RWPE2 (cell line): Measurements from ENCODE around the gene ACIN1.

Source experiments
- ATAC-seq: fragments of 200-7000 bp; cut with Tn5 transposase; 3 replicates; pipeline ENCODE4 v1.9.1; 2021; ENCODE audit warnings: low read depth
- DNase-seq: peaks from one replicate; pipeline ENCODE4 v3.0.0-alpha.2; 2020; ENCODE audit warnings: low spot score
- H3K27ac ChIP-seq: fragments of 450-650 bp; 2 replicates; pipeline ENCODE4 v1.5.1; 2017; ENCODE audit warnings: mild to moderate bottlenecking; ENCODE audit not compliant: poor library complexity, severe bottlenecking
- H3K27me3 ChIP-seq: fragments of 250-450 bp; sonication (Bioruptor Pico); 2 replicates; pipeline ENCODE4 v1.5.1; 2021; ENCODE audit warnings: mild to moderate bottlenecking, moderate library complexity; ENCODE audit not compliant: insufficient read depth, poor library complexity, severe bottlenecking
- H3K36me3 ChIP-seq: fragments of 250-450 bp; sonication (Bioruptor Pico); 2 replicates; pipeline ENCODE4 v1.5.1; 2020; ENCODE audit warnings: low read depth, mild to moderate bottlenecking, moderate library complexity
- H3K4me1 ChIP-seq: fragments of 250-450 bp; sonication (Bioruptor Pico); 2 replicates; pipeline ENCODE4 v1.5.1; 2021; ENCODE audit warnings: mild to moderate bottlenecking, moderate library complexity; ENCODE audit not compliant: insufficient read depth, poor library complexity, severe bottlenecking
- H3K4me3 ChIP-seq: fragments of 250-450 bp; sonication (Bioruptor Pico); 2 replicates; pipeline ENCODE4 v1.5.1; 2021; ENCODE audit warnings: mild to moderate bottlenecking, moderate library complexity; ENCODE audit not compliant: severe bottlenecking
- H3K9me3 ChIP-seq: fragments of 250-450 bp; sonication (Bioruptor Pico); 2 replicates; pipeline ENCODE4 v1.5.1; 2021; ENCODE audit warnings: mild to moderate bottlenecking, moderate library complexity; ENCODE audit not compliant: severe bottlenecking
- TF ChIP-seq, protein P1 (sequence below): fragments of 450-650 bp; IDR thresholded peaks from one replicate; pipeline ENCODE4 v1.5.1; 2017; ENCODE audit warnings: mild to moderate bottlenecking, moderate library complexity; ENCODE audit not compliant: poor library complexity, severe bottlenecking

The ACIN1 gene

DNA sequence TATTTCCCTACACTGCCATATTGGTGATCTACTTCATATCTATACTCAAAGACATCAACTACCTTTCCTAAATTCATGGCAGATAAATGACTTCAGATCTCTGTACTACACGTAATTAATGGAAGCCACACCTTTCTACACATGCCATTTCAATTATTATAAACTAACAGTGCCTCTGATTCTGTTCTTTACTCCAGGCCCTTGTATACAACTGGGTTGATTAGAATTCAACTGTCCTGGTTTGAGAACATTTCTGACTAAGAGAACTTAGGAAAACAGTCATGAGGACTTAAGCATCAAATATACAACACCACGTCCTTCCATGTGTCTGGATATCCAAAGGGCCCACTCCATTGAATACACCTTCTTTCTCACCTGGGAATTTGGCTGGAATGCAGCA, 1.8 kb downstream of the ACIN1 start:
- TF ChIP-seq, protein P1, sequence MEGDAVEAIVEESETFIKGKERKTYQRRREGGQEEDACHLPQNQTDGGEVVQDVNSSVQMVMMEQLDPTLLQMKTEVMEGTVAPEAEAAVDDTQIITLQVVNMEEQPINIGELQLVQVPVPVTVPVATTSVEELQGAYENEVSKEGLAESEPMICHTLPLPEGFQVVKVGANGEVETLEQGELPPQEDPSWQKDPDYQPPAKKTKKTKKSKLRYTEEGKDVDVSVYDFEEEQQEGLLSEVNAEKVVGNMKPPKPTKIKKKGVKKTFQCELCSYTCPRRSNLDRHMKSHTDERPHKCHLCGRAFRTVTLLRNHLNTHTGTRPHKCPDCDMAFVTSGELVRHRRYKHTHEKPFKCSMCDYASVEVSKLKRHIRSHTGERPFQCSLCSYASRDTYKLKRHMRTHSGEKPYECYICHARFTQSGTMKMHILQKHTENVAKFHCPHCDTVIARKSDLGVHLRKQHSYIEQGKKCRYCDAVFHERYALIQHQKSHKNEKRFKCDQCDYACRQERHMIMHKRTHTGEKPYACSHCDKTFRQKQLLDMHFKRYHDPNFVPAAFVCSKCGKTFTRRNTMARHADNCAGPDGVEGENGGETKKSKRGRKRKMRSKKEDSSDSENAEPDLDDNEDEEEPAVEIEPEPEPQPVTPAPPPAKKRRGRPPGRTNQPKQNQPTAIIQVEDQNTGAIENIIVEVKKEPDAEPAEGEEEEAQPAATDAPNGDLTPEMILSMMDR: no peak
- DNase-seq (no peak), ATAC-seq (no peak)
- H3K36me3 ChIP-seq: peaks cover 69% of the 10 kb centered on the region
- no peak overlapping the region for H3K27ac ChIP-seq
- no peaks in the 10 kb centered on the region for H3K9me3 ChIP-seq
- no peaks in the 10 kb centered on the region for H3K27me3 ChIP-seq
- H3K4me3 ChIP-seq: no peak overlapping the region
- H3K4me1 ChIP-seq: peaks cover 13% of the 10 kb centered on the region

DNA sequence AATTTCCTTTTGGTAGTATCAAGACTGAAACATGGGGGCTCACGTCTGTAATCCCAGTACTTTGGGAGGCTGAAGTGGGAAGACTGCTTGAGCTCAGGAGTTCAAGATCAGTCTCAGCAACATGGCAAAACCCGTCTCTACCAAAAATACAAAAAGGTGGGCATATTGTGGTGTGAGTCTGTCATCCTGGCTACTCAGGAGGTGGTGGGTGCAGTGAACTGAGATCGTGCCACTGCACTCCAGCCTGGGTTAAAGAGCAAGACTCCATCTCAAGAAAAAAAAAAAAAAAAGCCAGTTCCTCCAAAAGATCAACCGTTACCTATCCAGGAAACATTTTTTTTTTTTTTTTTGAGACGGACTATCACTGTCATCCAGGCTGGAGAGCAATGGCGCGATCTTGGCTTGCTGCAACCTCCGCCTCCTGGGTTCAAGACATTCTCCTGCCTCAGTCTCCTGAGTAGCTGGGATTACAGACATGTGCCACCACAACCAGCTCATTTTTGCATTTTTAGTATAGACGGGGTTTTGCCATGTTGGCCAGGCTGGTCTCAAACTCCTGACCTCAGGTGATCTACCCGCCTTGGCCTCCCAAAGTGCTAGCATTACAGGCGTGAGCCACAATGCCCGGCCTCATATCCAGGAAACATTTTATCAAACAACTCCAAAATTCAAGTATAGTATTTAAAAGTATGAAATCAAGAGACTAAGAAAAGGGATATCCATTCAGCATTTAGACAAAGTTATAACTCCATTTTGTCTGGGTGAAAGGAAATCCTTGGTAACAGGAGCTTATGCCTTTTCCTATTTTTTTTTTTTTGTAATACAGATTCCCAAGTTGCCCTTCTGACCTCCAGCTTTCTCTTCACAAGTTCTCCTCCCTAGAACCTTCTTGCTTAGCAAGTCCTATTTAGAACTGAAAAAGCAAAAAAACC, 3.4 kb downstream of the ACIN1 start:
- no peak for ATAC-seq
- peaks cover 71% of the 10 kb centered on the region for H3K36me3 ChIP-seq
- H3K27me3 ChIP-seq: no peaks in the 10 kb centered on the region
- no peaks in the 10 kb centered on the region for H3K9me3 ChIP-seq
- peaks cover 6% of the 10 kb centered on the region for H3K4me1 ChIP-seq
- no peak overlapping the region for H3K27ac ChIP-seq
- no peak overlapping the region for H3K4me3 ChIP-seq
- no peak for DNase-seq
- TF ChIP-seq, protein P1: no peak

DNA sequence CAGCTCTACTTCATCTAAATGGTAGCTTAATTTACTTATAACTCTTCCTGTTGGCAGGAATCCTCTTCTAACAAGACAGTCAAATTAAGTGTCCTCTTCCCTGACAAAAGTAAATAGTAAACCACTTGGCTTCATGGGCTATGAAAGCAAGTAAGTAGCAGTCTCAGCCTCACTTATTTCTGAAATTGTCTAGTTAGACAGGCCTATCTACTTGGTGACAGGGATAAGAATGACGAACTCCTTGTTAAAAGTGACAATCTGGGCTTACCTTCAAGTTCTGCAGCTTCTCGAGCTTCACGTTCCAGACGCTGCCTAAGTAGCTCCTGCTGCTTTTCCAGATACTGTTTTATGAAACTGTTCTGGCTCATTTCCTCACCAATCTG, 4.7 kb downstream of the ACIN1 start:
- H3K4me1 ChIP-seq: peaks cover 5% of the 10 kb centered on the region
- no peak overlapping the region for H3K27ac ChIP-seq
- no peak for ATAC-seq
- no peak for DNase-seq
- TF ChIP-seq, protein P1: no peak
- H3K4me3 ChIP-seq: no peak overlapping the region
- no peaks in the 10 kb centered on the region for H3K27me3 ChIP-seq
- H3K9me3 ChIP-seq: no peaks in the 10 kb centered on the region
- H3K36me3 ChIP-seq: peaks cover 84% of the 10 kb centered on the region

DNA sequence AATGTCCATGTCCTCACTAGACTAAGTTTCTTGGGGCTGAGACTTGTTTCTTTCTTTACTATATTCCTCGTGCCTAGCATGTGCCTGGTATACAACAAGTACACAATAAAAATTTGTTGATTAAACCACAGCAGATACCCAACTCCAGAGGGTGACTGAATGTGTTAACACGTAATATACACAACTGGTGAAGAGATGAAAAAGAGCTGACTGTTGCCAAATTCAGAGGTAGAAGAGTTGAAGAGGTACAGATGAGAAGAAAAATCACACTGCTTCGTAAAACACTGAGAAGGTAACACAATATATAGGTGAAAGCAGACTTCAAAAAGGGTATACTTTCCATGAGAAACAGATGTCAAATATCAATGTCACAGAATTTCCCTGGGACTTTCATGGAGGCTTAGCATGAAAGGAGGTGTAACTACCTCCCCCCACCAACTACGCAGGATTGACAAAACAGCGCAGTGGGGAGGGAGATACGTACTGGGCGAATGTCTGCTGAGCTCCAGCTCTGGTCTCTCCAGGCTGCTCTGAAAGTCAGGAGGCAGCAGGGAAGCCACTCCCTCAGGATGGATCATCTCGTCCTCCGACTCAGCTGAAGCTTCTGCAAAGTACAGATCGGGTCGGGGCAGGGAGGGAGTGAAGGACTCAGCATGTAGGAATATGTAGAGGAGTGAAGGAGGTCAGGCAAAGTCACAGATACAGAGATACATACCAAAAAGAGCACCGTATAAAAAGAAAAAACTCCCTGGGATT, 5.3 kb downstream of the ACIN1 start:
- ATAC-seq (no peak), DNase-seq (no peak)
- Histone ChIP-seq H3K4me1 (peaks cover 5% of the 10 kb centered on the region), H3K9me3 (no peaks in the 10 kb centered on the region), H3K4me3 (no peak overlapping the region), H3K27me3 (no peaks in the 10 kb centered on the region), H3K27ac (no peak overlapping the region), H3K36me3 (peaks cover 89% of the 10 kb centered on the region)
- TF ChIP-seq, protein P1: no peak
